Pancreas (tissue), 10 donors: Measurements from ENCODE around the gene KCNK10. TPM values are rescaled to one million over a fixed set of nuclear protein-coding genes. Genes with fewer than 3 reads are reported as not detected.

ENCODE experiments used
- ATAC-seq, 4 donors: fragments of 200-7000 bp; cut with Tn5 transposase; one replicate each; pipeline versions ENCODE4 v1.8.0 to v1.9.1; 2020; ENCODE audit warnings: mild to moderate bottlenecking in 4 of 4, moderate library complexity in 4 of 4
- DNase-seq, 6 donors: peaks; one replicate each; pipeline ENCODE4 v3.0.0-alpha.2; 2020
- FAIRE-seq: peaks from 2 replicates; lab custom pipeline; 2012; peaks lifted over from hg19 to GRCh38; lab: Jason Lieb, UNC
- H3K27ac ChIP-seq, 4 donors: fragments of 200-600 bp; sonication (generic); 1 replicate in 3 of 4; 2 replicates in 1 of 4; pipeline versions ENCODE4 v1.5.0 to v1.8.0; 2020
- H3K27me3 ChIP-seq, 4 donors: fragments of 200-600 bp; one replicate each; pipeline ENCODE4 v1.8.0; 2021
- H3K36me3 ChIP-seq, 3 donors: fragments of 200-600 bp; sonication (generic) in 1 of 3; one replicate each; pipeline versions ENCODE4 v1.5.0 to v1.8.0; 2020 to 2021
- H3K4me1 ChIP-seq, 3 donors: fragments of 200-600 bp; one replicate each; pipeline ENCODE4 v1.8.0; 2021
- H3K4me3 ChIP-seq, 4 donors: fragments of 200-600 bp; sonication (generic) in 2 of 4; one replicate each; pipeline versions ENCODE4 v1.5.0 to v1.8.0; 2020 to 2021
- H3K9me3 ChIP-seq, 4 donors: fragments of 200-600 bp; one replicate each; pipeline ENCODE4 v1.8.0; 2021
- WGBS, 2 donors: extraction: QIAGEN DNeasy Blood & Tissue Kit; methylation state at CpG; one replicate each; pipeline ENCODE4 v1.1.7; 2013; 5-methylcytosine and 5-hydroxymethylcytosine counted together
- intact Hi-C, 3 donors: fragments of 100-400 bp; cut with DNase I; formaldehyde crosslinking; loops; one replicate each; pipeline versions ENCODE4 v1.11.1 to v1.14.2; 2022
- polyA plus RNA-seq, 2 donors: library from polyadenylated mRNA; stranded (reverse); fragments of 200-250 nt; gene quantifications; one replicate each; pipeline ENCODE4 v1.2.3, GENCODE V29; 2013
- total RNA-seq, 6 donors: library from RNA; stranded (reverse); fragmentation: NEBNext Ultra II Directional in 4 of 6; extraction: Animal tissue kit (Norgen Biotek cat#: 25700) in 4 of 6; gene quantifications; one replicate each; pipeline versions ENCODE4 v1.2.1 to v1.2.4, GENCODE V29; 2021 to 2023
- TF ChIP-seq, protein P1 (sequence below), 4 donors: fragments of 200-600 bp; sonication (generic) in 3 of 4; IDR thresholded peaks; one replicate each; pipeline versions ENCODE4 v1.5.0 to v1.8.0; 2021; ENCODE audit warnings: antibody characterized with exemption in 4 of 4
- donor health status: healthy with polysubstance abuse.
- donor health status: DM: no; HTN: no; CAD: no; lungs with moderate emphysema.
- donor health status: DM: no; HTN: no; CAD: no.
- donor health status: control.
- donor health status: control.
- donor health status: Bipolar disorder and iron deficiency.
- donor health status: DM: yes; HTN: yes; CAD: no.
- donor health status: DM: no; HTN: no; CAD: no.
- donor health status: DM: no; HTN: no; CAD: no.
- donor health status: DM: yes; HTN: yes; CAD: no.

KCNK10 gene
- total and polyA plus RNA-seq, 8 donors, result 0.42 to 2.3 (median 1.1) TPM

DNA sequence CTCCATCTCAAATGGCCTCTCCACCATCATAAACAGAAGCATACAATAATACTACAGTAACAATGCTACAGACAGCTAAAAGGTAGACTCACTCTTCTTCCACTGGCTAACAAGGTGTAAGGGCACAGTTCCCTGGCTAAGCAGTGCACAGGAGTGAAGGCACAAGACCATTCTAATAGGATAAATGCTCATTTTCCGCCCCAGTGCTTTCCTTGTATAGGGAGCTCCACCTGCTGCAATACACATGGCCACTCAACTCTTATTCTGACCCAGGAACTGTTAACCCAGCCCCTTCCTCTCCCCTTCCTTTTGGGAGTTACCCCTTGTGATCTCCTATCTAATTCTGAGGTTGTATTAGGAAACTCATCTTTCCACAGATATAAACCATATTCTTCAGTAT is 124.6 kb downstream of the KCNK10 start:
- Histone ChIP-seq H3K4me3 (no peak overlapping the region), H3K4me1 (no peaks in the 10 kb centered on the region), H3K27me3 (no peaks in the 10 kb centered on the region), H3K36me3 (no peaks in the 10 kb centered on the region), H3K27ac (no peak overlapping the region), H3K9me3 (no peaks in the 10 kb centered on the region)
- FAIRE-seq (no peak), ATAC-seq (no peak), DNase-seq (no peak)
- TF ChIP-seq, protein P1, sequence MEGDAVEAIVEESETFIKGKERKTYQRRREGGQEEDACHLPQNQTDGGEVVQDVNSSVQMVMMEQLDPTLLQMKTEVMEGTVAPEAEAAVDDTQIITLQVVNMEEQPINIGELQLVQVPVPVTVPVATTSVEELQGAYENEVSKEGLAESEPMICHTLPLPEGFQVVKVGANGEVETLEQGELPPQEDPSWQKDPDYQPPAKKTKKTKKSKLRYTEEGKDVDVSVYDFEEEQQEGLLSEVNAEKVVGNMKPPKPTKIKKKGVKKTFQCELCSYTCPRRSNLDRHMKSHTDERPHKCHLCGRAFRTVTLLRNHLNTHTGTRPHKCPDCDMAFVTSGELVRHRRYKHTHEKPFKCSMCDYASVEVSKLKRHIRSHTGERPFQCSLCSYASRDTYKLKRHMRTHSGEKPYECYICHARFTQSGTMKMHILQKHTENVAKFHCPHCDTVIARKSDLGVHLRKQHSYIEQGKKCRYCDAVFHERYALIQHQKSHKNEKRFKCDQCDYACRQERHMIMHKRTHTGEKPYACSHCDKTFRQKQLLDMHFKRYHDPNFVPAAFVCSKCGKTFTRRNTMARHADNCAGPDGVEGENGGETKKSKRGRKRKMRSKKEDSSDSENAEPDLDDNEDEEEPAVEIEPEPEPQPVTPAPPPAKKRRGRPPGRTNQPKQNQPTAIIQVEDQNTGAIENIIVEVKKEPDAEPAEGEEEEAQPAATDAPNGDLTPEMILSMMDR (IDR thresholded peaks at IDR 0.05), result no peak
- intact Hi-C loops, result loop anchor here in 1 of 3 donors (10.0 kb wide), 1 partner anchor 356 kb away; the partner anchor contains the start of gene PTPN21
- WGBS, 2 donors, result 89 to 90% methylated on average over 1 of the region's 1 CpG

DNA sequence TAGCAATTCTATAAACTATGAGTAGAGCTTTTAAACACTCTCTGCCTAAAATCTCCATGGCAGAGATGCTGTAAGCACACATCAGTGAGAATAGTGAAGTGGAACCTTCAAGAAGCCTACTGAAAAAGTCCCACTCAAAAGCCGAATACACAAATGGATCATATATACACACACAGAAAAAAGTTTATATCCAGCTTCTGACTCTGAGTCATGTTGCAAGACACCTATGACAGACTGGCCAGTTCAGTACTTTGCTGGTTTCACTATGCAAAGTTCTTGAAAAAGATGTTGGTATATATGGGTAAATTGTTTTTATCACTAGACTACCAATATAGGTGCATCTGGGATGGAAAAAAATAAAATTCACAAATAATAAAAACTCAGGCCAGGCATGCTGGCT is 126.1 kb downstream of the KCNK10 start:
- Histone ChIP-seq H3K27me3 (no peaks in the 10 kb centered on the region), H3K9me3 (no peaks in the 10 kb centered on the region), H3K27ac (no peak overlapping the region), H3K4me3 (no peak overlapping the region), H3K4me1 (no peaks in the 10 kb centered on the region), H3K36me3 (no peaks in the 10 kb centered on the region)
- FAIRE-seq, result no peak
- intact Hi-C loops, result loop anchor here in 1 of 3 donors (10.0 kb wide), 1 partner anchor 358 kb away; the partner anchor contains the start of gene PTPN21
- TF ChIP-seq, protein P1 (IDR thresholded peaks at IDR 0.05), result no peak
- DNase-seq, result no peak
- no peak for ATAC-seq
- 91 to 97% methylated on average over 1 of the region's 1 CpG for WGBS, 2 donors

DNA sequence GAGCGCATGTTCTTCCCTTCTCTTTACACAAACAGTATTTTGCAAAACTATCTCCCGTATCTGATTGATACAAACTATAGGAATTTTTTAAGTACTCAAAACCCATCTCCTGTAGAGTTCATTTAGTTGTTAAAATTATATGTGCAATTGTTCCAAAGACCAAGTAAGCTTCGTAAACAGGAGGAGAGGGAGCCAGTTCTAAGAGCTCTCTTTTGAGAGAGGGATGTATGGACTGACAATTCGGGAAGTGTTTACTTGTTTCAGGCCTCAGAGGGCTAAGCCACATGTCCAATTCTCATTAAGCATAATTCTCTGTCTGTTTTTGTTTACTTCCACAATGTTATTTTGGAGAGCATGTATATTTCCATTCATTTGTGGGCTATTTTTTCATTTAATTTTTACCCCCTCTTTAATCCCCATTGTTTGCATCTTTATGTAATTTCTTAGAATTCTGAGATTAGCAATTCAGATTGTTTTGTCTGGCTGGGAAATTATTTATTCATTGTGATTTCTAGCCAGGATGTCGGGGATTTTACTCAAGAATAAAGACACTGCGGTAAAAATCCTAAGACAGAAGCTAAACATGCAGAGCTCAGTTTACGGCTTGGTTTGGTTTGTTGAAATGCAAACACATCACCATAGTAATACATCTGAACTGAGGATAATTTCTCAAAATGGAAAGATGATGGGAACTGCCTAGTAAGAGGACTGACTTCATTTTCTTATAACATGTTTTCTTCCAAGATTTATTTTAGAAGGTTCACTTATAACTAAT is 126.8 kb downstream of the KCNK10 start:
- no peak overlapping the region for H3K4me3 ChIP-seq
- ATAC-seq (no peak), FAIRE-seq (no peak), DNase-seq (no peak)
- no peak overlapping the region for H3K27ac ChIP-seq
- intact Hi-C loops, result loop anchor here in 1 of 3 donors (10.0 kb wide), 1 partner anchor 358 kb away; the partner anchor contains the start of gene PTPN21
- TF ChIP-seq, protein P1 (IDR thresholded peaks at IDR 0.05), result no peak
- H3K9me3 ChIP-seq, result no peaks in the 10 kb centered on the region
- no peaks in the 10 kb centered on the region for H3K27me3 ChIP-seq
- no peaks in the 10 kb centered on the region for H3K36me3 ChIP-seq
- no peaks in the 10 kb centered on the region for H3K4me1 ChIP-seq
- WGBS, 2 donors, result 80 to 81% methylated on average over 7 of the region's 7 CpGs

DNA sequence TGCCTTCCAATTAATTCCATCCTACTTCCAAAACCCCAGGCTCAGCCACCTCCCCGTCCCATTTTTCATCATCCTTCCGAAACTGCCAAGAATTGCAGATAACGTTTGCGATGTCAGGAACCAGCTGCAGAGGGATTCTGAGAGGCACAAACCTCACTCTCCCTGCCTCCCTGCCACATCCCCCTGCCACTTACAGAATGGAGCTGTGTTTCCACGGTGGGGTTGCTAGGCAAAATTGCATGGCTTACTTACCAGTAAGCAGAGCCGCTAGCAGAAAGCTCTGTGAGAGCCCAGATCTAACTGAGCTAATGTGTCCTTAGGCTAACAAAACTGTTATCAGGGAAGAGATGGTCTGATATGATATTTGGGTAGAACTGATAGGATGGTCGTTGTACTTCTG is 127.4 kb downstream of the KCNK10 start:
- TF ChIP-seq, protein P1 (IDR thresholded peaks at IDR 0.05), result no peak
- FAIRE-seq (no peak), DNase-seq (peak in 1 of 6 donors; percentile 8), ATAC-seq (peak in 3 of 4 donors; percentile 34 to 92 (median 83))
- Histone ChIP-seq H3K4me3 (no peak overlapping the region), H3K9me3 (no peaks in the 10 kb centered on the region), H3K4me1 (no peaks in the 10 kb centered on the region), H3K27ac (no peak overlapping the region), H3K27me3 (no peaks in the 10 kb centered on the region), H3K36me3 (no peaks in the 10 kb centered on the region)
- intact Hi-C loops, result loop anchor here in 1 of 3 donors (10.0 kb wide), 1 partner anchor 359 kb away; the partner anchor contains the start of gene PTPN21
- 38 to 39% methylated on average over 7 of the region's 7 CpGs for WGBS, 2 donors

DNA sequence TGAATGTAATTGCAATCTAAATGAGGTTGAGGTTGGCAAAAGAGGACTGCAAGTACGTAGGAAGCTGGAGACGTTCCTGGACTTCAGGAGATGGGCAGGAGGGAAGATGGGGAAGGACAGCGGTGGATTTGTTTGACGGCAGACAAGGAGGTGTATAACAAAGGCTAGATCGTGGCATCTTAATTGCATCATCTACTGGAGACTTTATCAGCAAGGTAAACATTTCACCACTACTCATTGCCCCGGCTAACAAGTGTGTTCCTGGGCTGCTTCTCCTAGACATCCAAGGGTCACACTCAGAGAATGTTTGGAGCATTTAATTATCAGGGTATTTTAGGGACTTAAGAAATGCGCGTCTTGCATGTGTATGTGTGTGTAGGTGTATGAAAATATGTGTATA is 128.5 kb downstream of the KCNK10 start:
- Histone ChIP-seq H3K27ac (no peak overlapping the region), H3K36me3 (no peaks in the 10 kb centered on the region), H3K4me3 (no peak overlapping the region), H3K27me3 (no peaks in the 10 kb centered on the region), H3K4me1 (peaks cover 5 to 11% (median 7%) of the 10 kb centered on the region in 3 donors), H3K9me3 (no peaks in the 10 kb centered on the region)
- intact Hi-C loops, result loop anchor here in 1 of 3 donors (10.0 kb wide), 1 partner anchor 360 kb away; the partner anchor contains the start of gene PTPN21
- no peak for FAIRE-seq
- TF ChIP-seq, protein P1 (IDR thresholded peaks at IDR 0.05), result no peak
- no peak for ATAC-seq
- WGBS, 2 donors, result 40 to 50% methylated on average over 8 of the region's 8 CpGs
- no peak for DNase-seq
